HG02884 (cell line): ENCODE results near the gene CUBN.

ENCODE experiments used
- ATAC-seq: cut with Tn5 transposase; IDR thresholded peaks from one replicate; pipeline ENCODE4 v1.9.1; 2021; ENCODE audit warnings: mild to moderate bottlenecking, moderate library complexity; ENCODE audit not compliant: unreplicated experiment

CUBN gene

GRCh38 chr10:16954280-16955030 is 175.2 kb downstream of the CUBN start:
- no peak for ATAC-seq

- no peak for ATAC-seq
Measured at GRCh38 chr10:16953270-16953669, 176.3 kb downstream of the CUBN start.

- ATAC-seq = no peak
Measured at GRCh38 chr10:16952610-16953009, 177.0 kb downstream of the CUBN start.

DNA sequence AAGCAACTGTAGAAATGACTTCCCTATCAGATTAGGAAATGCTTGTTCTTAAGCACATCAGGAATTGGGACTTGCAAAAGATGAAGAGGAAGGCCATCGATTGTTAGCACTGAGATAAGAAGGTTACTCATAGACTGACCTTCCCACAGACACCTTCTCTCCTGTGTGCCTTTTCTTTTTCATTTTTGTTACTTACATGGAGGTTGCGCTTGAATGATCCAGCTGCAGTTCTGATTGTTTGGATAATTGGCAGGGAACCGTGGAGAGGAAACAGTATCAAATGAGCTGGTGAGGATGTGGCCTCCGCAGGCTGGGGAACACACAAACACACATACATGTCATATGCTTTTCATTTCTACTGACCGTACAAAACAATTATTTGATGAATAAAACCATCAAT is 177.5 kb downstream of the CUBN start:
- ATAC-seq = no peak

GRCh38 chr10:16950656-16951601 is 178.7 kb downstream of the CUBN start:
- no peak for ATAC-seq

GRCh38 chr10:16949816-16950215 is 179.8 kb downstream of the CUBN start:
- ATAC-seq = no peak

DNA sequence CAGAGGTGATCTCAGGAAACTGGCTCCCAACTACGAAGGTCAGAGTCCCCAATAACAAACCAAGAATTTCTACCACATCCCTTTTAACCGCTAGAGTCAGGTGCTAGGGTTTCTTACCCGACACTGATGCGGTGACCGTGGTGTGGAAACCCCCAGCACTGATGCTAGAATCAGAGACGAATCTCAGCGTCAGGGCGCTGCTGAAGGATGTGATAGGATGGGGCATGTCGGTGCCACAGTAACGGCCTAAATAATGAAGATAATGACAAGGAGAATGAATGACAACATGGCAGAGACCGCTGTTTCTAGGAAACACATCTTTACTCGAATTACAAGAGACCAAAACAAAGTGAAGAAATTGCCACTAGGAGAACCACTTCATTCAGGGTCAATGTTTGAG is 181.2 kb downstream of the CUBN start:
- ATAC-seq = no peak

- ATAC-seq = no peak
Measured at GRCh38 chr10:16947069-16947468, 182.5 kb downstream of the CUBN start.

DNA sequence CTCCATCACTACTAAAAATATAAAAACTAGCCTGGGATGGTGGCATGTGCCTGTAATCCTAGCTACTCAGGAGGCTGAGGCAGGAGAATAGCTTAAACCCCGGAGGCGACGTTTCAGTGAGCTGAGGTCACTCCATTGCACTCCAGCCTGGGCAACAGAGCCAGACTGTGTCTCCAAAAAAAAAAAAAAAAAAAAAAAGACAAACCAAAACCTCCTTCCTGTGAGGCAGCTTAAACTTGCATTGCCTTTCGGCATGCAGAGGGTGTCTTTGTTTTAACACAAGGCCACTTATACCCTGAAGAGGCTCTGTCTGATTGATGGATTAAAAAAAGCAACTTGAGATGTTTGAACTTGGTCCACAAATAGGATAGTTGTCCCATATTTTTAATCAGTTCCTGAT is 184.0 kb downstream of the CUBN start:
- no peak for ATAC-seq

DNA sequence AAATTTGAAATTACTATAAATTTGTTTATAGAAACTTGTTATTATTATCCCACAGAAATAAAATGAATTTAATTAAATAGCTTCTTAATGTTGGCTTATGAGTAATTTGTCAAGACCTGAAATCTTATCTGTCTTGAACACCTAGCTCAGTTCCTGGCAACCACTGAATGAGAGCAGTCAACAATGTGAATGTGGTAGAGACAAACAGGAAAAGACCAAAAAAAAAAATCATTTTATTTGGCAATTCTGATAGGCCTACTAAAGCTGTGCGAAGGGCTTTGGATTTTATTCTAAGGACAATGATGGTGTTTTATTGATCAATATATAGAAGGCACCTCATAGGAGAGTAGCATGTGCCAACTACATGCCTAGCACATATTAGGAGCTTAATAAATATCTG is 184.6 kb downstream of the CUBN start:
- no peak for ATAC-seq

DNA sequence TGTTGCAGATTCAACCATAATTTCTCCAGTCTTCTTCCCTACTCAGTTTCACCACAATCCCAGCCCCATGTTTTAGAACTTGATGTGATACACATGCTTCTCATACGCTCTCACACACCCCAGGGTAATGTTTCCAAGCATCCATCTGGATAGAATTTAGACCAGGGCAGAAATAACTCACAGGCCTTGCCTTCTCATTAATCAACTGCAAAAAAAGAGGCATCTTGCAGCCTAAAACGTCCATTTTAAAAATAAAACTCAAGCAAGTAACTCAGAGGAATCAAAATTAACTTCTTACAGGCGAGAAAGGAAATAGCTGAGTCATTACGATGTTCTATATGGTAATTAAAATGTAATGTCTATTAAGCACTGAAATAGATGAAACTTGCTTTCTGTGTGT is 185.2 kb downstream of the CUBN start:
- no peak for ATAC-seq

DNA sequence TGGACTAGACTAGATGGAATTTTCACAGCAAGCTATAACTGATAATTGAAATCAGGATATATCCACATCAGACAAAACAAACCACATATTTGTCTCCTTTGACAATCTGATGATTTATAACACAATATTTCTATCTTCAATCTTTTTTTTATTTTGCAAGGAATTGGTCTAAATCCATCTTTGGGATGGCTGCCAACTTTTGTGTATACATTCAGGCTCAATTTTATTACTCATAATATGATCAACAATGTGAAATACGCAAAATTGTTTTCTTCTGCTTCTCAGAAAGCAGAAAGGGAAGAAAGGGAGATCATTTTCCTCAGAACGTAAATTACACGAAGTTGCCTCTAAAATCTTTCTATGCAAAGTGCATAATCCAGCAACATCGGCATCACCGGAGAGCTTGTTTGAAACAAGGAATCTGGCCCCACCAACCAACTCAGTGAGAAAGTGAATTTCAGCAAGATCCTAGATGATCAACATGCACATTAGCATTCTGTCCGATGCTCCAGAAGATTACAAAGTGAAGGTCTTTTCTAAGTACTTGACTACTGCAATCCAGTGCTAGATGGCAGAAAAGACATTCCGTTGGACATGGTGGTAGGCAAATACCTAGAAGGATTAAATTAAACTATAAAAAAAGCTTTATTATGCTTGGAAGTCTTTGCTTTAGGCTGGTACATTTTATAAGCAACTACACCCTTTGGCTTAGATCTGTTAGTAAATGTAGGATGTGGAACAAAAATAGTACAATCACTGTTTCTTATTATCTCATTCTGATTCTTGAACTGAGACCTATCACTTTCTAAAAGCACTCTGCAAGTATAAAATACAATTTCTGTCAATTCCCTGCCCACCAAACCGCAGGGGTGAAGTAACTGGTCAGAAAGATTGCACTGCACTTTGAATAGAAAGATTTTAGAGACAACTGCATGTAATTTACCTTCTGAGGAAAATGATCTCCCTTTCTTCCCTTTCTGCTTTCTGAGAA is 186.0 kb downstream of the CUBN start:
- ATAC-seq = no peak

GRCh38 chr10:16942381-16943078 is 187.1 kb downstream of the CUBN start:
- ATAC-seq = no peak

GRCh38 chr10:16941870-16942269 is 187.7 kb downstream of the CUBN start:
- ATAC-seq = no peak

DNA sequence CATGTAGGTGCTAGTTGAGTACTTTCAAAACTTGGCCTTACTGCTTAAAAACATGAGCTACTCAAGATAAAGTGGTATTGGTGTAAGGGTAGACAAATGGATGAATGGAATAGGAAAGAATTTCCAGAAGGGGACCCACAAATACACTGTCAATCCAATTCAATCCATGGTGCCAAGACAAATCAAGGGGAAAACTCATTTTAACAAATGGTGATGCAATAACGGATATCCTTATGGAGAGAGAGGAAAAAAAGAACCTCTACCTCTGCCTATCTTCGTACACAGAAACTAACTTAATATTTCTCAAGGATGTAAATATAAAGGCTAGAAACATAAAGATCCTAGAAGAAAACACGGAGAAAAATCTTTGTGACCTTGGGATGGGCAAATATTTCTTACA is 188.5 kb downstream of the CUBN start:
- ATAC-seq = no peak

- ATAC-seq = no peak
Measured at GRCh38 chr10:16938952-16939351, 190.7 kb downstream of the CUBN start.

DNA sequence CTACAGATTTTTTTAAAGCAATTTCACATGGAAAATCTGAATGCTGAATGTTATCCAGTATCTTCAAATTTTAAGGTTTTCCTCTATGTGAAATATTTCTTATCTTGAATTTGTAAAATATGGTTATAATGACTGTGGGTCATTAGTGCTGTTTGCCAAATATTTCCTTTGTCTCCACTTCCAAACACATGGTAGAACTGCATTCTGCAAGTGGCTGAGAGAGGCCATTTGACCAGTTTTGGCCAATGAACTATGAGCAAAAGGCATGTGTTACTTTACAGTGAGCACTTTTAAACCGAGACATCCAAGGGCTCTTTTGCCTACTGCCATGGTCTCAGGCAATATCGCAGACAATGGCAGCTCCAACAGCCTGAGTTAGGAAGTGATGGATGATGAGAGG is 195.2 kb downstream of the CUBN start:
- ATAC-seq = no peak

GRCh38 chr10:16933783-16934182 is 195.8 kb downstream of the CUBN start:
- ATAC-seq = no peak

- ATAC-seq = no peak
Measured at GRCh38 chr10:16931930-16932329, 197.7 kb downstream of the CUBN start.

DNA sequence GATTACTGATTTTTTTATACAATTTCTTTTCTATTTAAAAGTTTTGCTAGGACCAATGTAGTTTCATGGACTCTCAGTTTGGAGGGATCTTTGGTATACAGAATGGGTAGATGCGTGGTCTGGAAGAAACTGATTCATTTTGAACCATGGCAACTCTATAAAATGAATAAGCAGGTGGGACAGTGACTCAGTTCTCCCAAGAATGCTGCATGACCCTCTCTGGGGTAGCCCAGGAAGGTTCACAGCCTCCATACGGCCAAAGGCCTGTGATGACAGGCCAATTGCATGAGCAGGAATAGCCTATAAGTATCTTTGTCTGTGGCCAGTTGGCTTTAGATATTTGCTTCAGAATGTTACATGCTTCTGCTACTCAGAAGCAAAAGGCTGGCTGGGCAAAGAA is 199.1 kb downstream of the CUBN start:
- ATAC-seq = no peak
